ENCODE results near the gene ERBB3. TPM values are rescaled to one million over a fixed set of nuclear protein-coding genes. Genes with fewer than 3 reads are reported as not detected.

ERBB3 gene
- total RNA-seq, 1 donor = 1.7 TPM

DNA sequence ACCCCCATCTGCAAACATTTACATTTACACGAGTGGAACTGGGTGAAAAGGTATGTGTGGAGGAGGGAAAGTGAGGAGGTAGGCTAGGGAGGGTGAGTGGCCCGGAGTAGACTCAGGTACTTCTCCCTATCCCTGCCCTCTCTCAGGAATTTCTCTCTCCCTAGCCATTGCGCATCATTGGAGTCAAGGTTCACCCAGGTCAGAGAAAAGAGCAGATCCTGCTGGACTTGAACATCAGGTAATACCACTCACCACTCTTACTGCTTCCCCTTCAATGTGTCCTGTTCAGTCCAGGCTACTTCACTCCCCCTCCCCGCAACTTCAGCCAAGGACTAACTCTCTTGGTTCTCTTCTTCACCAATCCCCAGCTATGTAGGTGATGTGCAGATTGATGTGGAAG, 50.9 kb downstream of the ERBB3 start:
- TF ChIP-seq, protein P1, sequence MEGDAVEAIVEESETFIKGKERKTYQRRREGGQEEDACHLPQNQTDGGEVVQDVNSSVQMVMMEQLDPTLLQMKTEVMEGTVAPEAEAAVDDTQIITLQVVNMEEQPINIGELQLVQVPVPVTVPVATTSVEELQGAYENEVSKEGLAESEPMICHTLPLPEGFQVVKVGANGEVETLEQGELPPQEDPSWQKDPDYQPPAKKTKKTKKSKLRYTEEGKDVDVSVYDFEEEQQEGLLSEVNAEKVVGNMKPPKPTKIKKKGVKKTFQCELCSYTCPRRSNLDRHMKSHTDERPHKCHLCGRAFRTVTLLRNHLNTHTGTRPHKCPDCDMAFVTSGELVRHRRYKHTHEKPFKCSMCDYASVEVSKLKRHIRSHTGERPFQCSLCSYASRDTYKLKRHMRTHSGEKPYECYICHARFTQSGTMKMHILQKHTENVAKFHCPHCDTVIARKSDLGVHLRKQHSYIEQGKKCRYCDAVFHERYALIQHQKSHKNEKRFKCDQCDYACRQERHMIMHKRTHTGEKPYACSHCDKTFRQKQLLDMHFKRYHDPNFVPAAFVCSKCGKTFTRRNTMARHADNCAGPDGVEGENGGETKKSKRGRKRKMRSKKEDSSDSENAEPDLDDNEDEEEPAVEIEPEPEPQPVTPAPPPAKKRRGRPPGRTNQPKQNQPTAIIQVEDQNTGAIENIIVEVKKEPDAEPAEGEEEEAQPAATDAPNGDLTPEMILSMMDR (IDR thresholded peaks at IDR 0.05; ENCODE audit: insufficient read depth, low read depth, low read length) = no peak
- DNase-seq (ENCODE audit: low read depth) = no peak
- no peak overlapping the region for H3K4me3 ChIP-seq (ENCODE audit: low read depth, low read length)

DNA sequence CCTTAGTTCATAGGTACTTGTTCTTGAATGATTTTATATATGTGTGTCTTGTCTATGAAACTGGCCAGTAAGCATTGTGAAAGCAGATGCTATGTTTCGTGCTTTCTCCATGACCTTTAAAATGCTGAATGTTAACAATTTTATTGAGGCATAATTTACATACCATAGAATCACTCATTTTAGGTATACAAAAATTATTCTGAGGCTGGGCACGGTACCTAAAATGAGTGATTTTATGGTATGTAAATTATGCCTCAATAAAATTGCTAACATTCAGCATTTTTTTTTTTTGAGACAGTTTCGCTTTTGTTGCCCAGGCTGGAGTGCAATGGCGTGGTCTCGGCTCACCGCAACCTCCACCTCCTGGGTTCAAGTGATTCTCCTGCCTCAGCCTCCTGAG, 54.9 kb downstream of the ERBB3 start:
- H3K4me3 ChIP-seq (ENCODE audit: low read depth, low read length) = no peak overlapping the region
- DNase-seq (ENCODE audit: low read depth) = no peak
- TF ChIP-seq, protein P1 (IDR thresholded peaks at IDR 0.05; ENCODE audit: insufficient read depth, low read depth, low read length) = no peak

DNA sequence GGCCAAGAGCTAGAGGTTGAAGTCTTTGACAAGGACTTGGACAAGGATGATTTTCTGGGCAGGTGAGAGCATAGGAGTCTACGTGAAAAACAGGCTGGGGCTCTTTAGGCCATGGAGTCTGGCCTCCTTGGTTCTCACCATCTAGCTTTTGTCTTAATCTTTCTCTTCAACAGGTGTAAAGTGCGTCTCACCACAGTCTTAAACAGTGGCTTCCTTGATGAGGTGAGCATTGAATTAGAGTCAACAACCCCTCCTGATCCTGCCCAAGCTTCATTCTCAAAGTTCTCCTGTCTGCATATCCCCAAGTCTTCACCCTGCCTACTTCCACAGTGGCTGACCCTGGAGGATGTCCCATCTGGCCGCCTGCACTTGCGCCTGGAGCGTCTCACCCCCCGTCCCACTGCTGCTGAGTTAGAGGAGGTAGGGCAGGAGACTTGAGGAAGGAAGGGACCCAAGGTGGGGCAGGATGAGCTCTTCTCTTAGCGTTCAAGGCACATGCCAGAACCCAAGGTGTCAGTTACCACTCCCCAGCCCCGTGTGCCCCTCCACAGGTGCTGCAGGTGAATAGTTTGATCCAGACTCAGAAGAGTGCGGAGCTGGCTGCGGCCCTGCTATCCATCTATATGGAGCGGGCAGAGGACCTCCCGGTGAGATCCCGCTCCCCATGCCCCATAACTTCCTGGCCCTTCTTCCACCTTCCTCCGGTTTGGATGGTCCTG, 58.0 kb downstream of the ERBB3 start:
- no peak overlapping the region for H3K4me3 ChIP-seq (ENCODE audit: low read depth, low read length)
- DNase-seq (ENCODE audit: low read depth) = no peak
- TF ChIP-seq, protein P1 (IDR thresholded peaks at IDR 0.05; ENCODE audit: insufficient read depth, low read depth, low read length) = no peak

DNA sequence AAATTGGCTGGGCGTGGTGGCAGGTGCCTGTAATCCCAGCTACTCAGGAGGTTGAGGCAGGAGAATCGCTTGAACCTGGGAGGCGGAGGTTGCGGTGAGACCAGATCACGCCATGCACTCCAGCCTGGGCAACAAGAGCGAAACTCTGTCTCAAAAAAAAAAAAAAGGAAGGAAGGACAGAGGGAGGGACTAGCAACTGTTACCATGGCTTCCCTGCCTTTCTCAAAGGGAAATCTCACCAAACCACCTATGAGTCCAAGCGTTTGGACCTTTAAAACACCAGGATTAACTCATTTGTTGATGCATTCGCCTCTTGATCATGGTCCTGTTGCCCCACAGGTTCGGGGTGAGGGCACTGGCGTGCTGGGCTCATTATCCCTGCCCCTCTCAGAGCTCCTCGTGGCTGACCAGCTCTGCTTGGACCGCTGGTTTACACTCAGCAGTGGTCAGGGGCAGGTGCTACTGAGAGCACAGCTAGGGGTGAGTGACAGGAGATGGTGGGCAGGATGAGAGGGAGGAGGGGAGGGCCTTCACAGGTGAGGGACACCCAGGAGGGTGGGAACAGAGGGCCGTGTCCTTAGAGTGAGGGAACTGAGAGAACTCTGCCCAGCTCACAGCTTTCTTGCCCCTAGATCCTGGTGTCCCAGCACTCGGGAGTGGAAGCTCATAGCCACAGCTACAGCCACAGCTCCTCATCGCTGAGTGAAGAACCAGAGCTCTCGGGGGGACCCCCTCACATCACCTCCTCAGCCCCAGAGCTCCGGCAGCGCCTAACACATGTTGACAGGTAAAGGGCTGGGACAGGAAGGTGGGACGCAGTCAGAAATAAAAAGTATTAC, 62.2 kb downstream of the ERBB3 start:
- no peak for DNase-seq (ENCODE audit: low read depth)
- H3K4me3 ChIP-seq (ENCODE audit: low read depth, low read length) = no peak overlapping the region
- TF ChIP-seq, protein P1 (IDR thresholded peaks at IDR 0.05; ENCODE audit: insufficient read depth, low read depth, low read length) = no peak

DNA sequence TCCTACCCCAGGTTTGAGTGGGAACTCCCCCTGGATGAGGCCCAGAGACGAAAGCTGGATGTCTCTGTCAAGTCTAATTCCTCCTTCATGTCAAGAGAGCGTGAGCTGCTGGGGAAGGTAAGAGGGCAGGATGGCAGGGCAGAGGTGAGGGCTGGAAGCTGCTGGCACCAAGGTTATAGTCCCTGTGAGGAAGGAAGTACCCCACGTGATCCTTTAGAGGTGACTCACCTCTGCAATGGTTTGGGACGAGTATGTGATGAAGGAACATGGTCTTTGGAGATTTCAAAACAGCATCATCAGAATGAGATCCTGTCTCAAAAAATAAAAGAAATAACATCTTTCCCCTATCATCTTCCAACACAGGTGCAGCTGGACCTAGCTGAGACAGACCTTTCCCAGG, 63.3 kb downstream of the ERBB3 start:
- H3K4me3 ChIP-seq (ENCODE audit: low read depth, low read length) = no peak overlapping the region
- no peak for DNase-seq (ENCODE audit: low read depth)
- TF ChIP-seq, protein P1 (IDR thresholded peaks at IDR 0.05; ENCODE audit: insufficient read depth, low read depth, low read length) = no peak

DNA sequence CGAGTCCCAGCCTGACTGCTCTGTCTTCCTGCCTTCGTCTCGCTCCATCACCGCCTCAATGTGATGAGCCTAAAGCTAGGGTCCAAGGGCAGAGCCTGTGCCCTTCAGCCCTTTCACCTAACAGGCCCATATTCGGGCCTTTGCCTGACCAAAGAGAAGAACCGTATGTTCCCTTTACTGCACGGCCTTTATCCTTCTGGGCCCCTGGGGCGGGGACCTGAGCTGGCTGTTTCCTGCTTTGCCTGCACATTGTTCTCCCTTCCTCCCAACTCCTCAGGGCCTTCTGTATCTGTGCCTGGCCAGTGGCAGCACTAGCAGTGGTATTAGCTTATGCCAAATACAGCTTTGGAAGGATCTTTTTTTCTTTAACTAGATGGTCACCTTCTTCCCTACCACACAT, 63.9 kb downstream of the ERBB3 start:
- TF ChIP-seq, protein P1 (IDR thresholded peaks at IDR 0.05; ENCODE audit: insufficient read depth, low read depth, low read length) = no peak

More for the DNA sequence above, 63.9 kb downstream of the ERBB3 start:
- no peak overlapping the region for H3K4me3 ChIP-seq (ENCODE audit: low read depth, low read length)
- DNase-seq (ENCODE audit: low read depth) = no peak
